Nephron progenitor cell (in vitro differentiated cells): ENCODE measurements around the gene PATJ.

Experiments used
- DNase-seq: peaks from one replicate; pipeline ENCODE4 v3.0.0; 2021
- H3K27ac Mint-ChIP-seq: 2 replicates; pipeline ENCODE4 v1.8.0; 2021; ENCODE audit warnings: mild to moderate bottlenecking, moderate library complexity, mixed read lengths
- H3K27me3 Mint-ChIP-seq: 2 replicates; pipeline ENCODE4 v1.8.0; 2021; ENCODE audit warnings: mild to moderate bottlenecking, low read depth, mixed read lengths; ENCODE audit not compliant: poor library complexity
- H3K36me3 Mint-ChIP-seq: 2 replicates; pipeline ENCODE4 v1.8.0; 2021; ENCODE audit warnings: low read depth, mixed read lengths
- H3K4me1 Mint-ChIP-seq: 2 replicates; pipeline ENCODE4 v1.8.0; 2021; ENCODE audit warnings: mixed read lengths
- H3K4me3 Mint-ChIP-seq: 2 replicates; pipeline ENCODE4 v1.8.0; 2021; ENCODE audit warnings: mild to moderate bottlenecking, moderate library complexity, mixed read lengths
- H3K9me3 Mint-ChIP-seq: 2 replicates; pipeline ENCODE4 v1.8.0; 2021; ENCODE audit warnings: mild to moderate bottlenecking, moderate library complexity, mixed read lengths
- TF ChIP-seq, protein P1 (sequence below): fragments of 200-600 bp; sonication (generic); IDR thresholded peaks from 2 replicates; pipeline ENCODE4 v1.5.0; 2021; ENCODE audit warnings: antibody characterized with exemption

Gene PATJ

DNA sequence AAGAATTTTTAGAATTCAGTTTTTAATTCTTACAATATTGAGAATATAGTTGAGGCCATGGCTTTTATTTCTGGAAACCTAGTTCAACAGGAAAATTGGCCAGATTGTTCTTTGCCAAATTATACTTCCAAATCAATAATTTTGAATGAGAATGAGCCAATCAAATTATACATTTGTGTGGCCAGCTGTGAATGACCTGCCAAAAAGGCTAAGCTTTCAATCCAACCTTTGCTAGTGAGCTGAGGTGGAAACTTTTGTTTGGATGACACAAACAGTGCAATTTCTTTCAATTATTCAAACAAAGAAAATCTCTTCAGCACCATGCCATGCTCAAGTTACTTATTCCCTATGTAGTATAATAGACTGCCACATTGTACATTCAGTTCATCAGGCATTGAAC, 167.8 kb downstream of the PATJ start:
- DNase-seq: no peak
- H3K4me3 Mint-ChIP-seq: no peak overlapping the region
- TF ChIP-seq, protein P1, sequence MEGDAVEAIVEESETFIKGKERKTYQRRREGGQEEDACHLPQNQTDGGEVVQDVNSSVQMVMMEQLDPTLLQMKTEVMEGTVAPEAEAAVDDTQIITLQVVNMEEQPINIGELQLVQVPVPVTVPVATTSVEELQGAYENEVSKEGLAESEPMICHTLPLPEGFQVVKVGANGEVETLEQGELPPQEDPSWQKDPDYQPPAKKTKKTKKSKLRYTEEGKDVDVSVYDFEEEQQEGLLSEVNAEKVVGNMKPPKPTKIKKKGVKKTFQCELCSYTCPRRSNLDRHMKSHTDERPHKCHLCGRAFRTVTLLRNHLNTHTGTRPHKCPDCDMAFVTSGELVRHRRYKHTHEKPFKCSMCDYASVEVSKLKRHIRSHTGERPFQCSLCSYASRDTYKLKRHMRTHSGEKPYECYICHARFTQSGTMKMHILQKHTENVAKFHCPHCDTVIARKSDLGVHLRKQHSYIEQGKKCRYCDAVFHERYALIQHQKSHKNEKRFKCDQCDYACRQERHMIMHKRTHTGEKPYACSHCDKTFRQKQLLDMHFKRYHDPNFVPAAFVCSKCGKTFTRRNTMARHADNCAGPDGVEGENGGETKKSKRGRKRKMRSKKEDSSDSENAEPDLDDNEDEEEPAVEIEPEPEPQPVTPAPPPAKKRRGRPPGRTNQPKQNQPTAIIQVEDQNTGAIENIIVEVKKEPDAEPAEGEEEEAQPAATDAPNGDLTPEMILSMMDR: no peak
- H3K36me3 Mint-ChIP-seq: no peaks in the 10 kb centered on the region
- no peaks in the 10 kb centered on the region for H3K9me3 Mint-ChIP-seq
- no peaks in the 10 kb centered on the region for H3K27me3 Mint-ChIP-seq
- H3K27ac Mint-ChIP-seq: no peak overlapping the region
- peaks cover 35% of the 10 kb centered on the region for H3K4me1 Mint-ChIP-seq

DNA sequence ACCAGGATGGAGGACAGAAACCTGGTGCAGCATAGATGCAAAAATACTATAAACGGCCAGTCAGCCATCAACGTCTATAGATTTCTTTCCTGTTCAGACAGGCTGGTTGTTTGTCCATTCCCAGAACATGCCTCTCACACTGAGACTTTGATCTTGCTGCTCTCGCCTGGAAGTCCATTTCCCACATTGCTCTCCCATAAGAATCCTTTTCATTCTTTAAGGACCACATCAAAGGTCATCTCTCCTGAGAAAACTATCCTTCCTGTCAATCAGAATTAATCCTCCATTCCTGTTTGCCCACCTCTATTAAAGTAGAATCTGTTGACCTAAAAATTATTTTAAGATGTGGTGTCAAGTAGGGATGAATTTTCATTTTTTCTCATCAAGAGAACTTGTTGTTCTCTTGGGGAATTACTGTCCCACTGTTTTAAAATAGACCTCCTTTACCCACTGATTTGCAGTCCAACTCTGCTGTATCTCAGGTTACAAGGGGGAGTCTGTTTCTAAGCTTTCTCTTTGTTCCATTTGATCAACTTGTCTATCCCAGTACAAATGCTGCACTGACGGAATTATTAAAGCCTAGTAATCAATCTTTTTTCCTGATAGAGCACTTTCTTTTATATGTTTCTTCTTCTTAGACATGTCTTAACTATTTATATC, 172.7 kb downstream of the PATJ start:
- peaks cover 9% of the 10 kb centered on the region for H3K9me3 Mint-ChIP-seq
- peak overlapping the region; percentile 26 for H3K4me3 Mint-ChIP-seq
- H3K4me1 Mint-ChIP-seq: peaks cover 27% of the 10 kb centered on the region
- TF ChIP-seq, protein P1: no peak
- peaks cover 15% of the 10 kb centered on the region for H3K36me3 Mint-ChIP-seq
- peak overlapping the region; percentile 96 for H3K27ac Mint-ChIP-seq
- DNase-seq: peak; percentile 5
- no peaks in the 10 kb centered on the region for H3K27me3 Mint-ChIP-seq

DNA sequence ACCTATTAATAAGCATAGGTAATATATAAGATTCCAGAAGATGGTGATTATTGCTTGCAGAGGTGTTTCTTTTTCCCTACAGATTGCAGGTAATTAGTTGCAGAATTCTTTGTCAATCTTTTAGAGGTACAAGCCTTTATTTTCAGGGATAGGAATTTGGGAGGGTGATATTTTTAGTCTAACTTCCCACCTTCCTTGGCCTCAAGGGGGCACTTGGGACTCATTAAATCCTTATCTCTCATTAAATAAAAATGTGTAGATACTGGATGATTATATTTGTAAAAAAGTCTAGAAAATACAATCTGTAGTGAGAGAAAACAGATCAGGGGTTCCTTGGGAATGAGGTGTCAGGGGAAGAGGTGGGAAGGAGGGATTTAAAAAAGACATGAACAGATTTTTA, 179.2 kb downstream of the PATJ start:
- H3K4me3 Mint-ChIP-seq: no peak overlapping the region
- H3K9me3 Mint-ChIP-seq: peaks cover 16% of the 10 kb centered on the region
- H3K4me1 Mint-ChIP-seq: no peaks in the 10 kb centered on the region
- H3K27ac Mint-ChIP-seq: no peak overlapping the region
- DNase-seq: no peak
- TF ChIP-seq, protein P1: peak; percentile 8
- peaks cover 24% of the 10 kb centered on the region for H3K36me3 Mint-ChIP-seq
- no peaks in the 10 kb centered on the region for H3K27me3 Mint-ChIP-seq

DNA sequence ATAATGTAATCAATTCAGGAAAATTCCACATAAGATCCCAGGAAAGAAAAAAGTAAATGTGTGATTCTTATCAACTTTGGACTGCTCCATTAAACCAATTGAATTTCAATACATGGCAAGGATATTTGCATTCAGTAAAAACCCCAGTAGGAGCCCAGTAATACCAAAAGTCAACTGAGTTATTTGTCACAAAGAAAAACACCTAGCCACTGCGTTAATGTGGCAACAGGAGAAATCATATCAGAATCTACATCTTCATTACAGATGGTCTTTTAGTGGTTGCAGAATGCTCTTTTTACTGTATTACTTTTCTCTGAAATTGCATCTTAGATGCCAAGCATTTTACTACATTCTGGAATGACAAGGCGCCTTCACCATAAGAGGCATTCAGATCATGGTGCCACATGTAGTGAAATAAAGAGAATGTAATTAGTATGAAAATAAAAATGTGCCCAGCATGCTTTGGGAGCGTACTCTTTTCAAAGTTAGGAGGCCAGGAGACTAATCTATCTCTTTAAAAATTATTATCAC, 180.7 kb downstream of the PATJ start:
- no peak overlapping the region for H3K4me3 Mint-ChIP-seq
- TF ChIP-seq, protein P1: no peak
- H3K27ac Mint-ChIP-seq: no peak overlapping the region
- DNase-seq: no peak
- H3K9me3 Mint-ChIP-seq: peaks cover 11% of the 10 kb centered on the region
- H3K4me1 Mint-ChIP-seq: no peaks in the 10 kb centered on the region
- H3K36me3 Mint-ChIP-seq: peaks cover 11% of the 10 kb centered on the region
- no peaks in the 10 kb centered on the region for H3K27me3 Mint-ChIP-seq

DNA sequence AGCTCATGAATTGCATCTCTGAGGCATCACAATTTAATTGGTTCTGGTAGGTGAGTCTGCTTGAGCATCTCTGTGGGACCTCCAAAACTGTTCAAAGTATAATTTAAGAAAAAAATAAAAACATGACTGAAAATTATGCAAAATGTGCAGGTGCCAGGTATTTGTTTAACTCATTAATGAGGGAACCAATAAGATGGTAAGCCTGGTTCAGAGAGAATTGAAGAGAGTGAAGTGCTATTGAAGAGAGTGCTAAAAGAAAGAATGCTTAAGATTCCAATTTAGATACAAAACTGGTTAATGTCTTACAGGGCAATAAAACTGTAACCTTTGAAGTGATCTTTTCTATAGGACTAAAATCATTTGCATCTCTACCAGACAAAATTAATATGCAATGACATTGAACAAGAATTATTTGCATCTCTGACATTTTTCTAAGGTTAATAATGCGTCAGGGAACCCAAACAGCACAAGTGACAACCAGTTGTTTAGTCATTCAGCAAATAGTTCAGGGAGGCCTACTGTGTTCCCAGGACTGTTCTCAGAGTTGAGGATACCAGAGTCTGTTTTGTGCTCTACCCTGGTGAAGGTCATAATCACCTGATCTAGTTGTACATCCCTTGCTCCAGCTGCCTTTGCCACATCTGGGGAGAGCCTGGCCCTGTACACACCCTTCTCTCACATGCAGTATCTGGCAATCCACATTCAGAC, 183.5 kb downstream of the PATJ start:
- H3K27ac Mint-ChIP-seq: no peak overlapping the region
- TF ChIP-seq, protein P1: no peak

More for the DNA sequence above, 183.5 kb downstream of the PATJ start:
- Mint-ChIP-seq H3K4me3 (no peak overlapping the region), H3K36me3 (peaks cover 5% of the 10 kb centered on the region), H3K9me3 (peaks cover 3% of the 10 kb centered on the region), H3K27me3 (no peaks in the 10 kb centered on the region), H3K4me1 (no peaks in the 10 kb centered on the region)
- DNase-seq: no peak
